Ovary (tissue), 9 donors: ENCODE data around the gene CDC42BPB. TPM values are rescaled to one million over a fixed set of nuclear protein-coding genes. Genes with fewer than 3 reads are reported as not detected.

Source experiments
- DNase-seq, 5 donors: peaks; one replicate each; pipeline ENCODE4 v3.0.0-alpha.2; 2019 to 2020
- H3K27ac ChIP-seq, 2 donors: fragments of 200-600 bp; one replicate each; pipeline versions ENCODE4 v1.5.1 to v1.8.0; 2019 to 2022
- H3K27me3 ChIP-seq: fragments of 200-600 bp; one replicate; pipeline ENCODE4 v1.8.0; 2022
- H3K36me3 ChIP-seq: fragments of 200-600 bp; sonication (generic); one replicate; pipeline ENCODE4 v1.5.1; 2019
- H3K4me1 ChIP-seq: one replicate; pipeline ENCODE4 v1.8.1; 2013; ENCODE audit warnings: mild to moderate bottlenecking, moderate library complexity; ENCODE audit not compliant: insufficient read depth
- H3K4me3 ChIP-seq: fragments of 200-600 bp; sonication (generic); one replicate; pipeline ENCODE4 v1.5.1; 2017
- H3K9me3 ChIP-seq, 2 donors: fragments of 200-600 bp in 1 of 2; sonication (generic) in 1 of 2; one replicate each; pipeline versions ENCODE4 v1.5.1 to v1.8.1; 2013 to 2019; ENCODE audit warnings: mild to moderate bottlenecking in 1 of 2, moderate library complexity in 1 of 2
- CTCF ChIP-seq, 3 donors: fragments of 450-650 bp in 2 of 3; fragments of 200-600 bp in 1 of 3; IDR thresholded peaks; one replicate each; pipeline versions ENCODE4 v1.5.1 to v1.8.0; 2016 to 2022; ENCODE audit warnings: antibody characterized with exemption in 3 of 3, mild to moderate bottlenecking in 1 of 3
- EP300 ChIP-seq: sonication (generic); formaldehyde crosslinking; IDR thresholded peaks from one replicate; pipeline ENCODE4 v1.6.1; 2017; ENCODE audit warnings: antibody characterized with exemption
- POLR2A ChIP-seq: fragments of 450-650 bp; IDR thresholded peaks from one replicate; pipeline ENCODE4 v1.6.1; 2017; ENCODE audit warnings: antibody characterized with exemption, mild to moderate bottlenecking, moderate library complexity
- WGBS, 3 donors: extraction: QIAGEN DNeasy Blood & Tissue Kit in 1 of 3; methylation state at CpG; one replicate each; pipeline versions ENCODE4 v1.1.5 to v1.1.7; 2013 to 2017; 5-methylcytosine and 5-hydroxymethylcytosine counted together
- intact Hi-C, 4 donors: fragments of 100-400 bp; cut with DNase I; formaldehyde crosslinking; loops; one replicate each; pipeline versions ENCODE4 v1.11.0 to v1.15.1; 2022 to 2023
- polyA plus RNA-seq, 2 donors: library from polyadenylated mRNA; stranded (reverse); fragments of 200-250 nt in 1 of 2; fragments of 350-450 nt in 1 of 2; fragmentation: Illumina TruSeq in 1 of 2; extraction: RNeasy Lipid Tissue Mini Kit (QIAGEN cat#74804) in 1 of 2; gene quantifications; one replicate each; pipeline ENCODE4 v1.2.3, GENCODE V29; 2013 to 2014
- total RNA-seq, 7 donors: library from RNA; depleted of rRNA in 2 of 7; stranded (reverse); fragments of >200 nt in 2 of 7; fragmentation: NEBNext Ultra II Directional in 3 of 7; extraction: Animal tissue kit (Norgen Biotek cat#: 25700) in 3 of 7; gene quantifications; one replicate each; pipeline versions ENCODE4 v1.1.0 to v1.2.4, GENCODE V29; 2016 to 2023
- donor health status: DM: no; HTN: no; CAD: no; lungs with moderate emphysema.
- donor health status: DM: no; HTN: no; CAD: no.
- donor health status: Bipolar disorder and iron deficiency.
- donor health status: DM: yes; HTN: yes; CAD: no.
- donor health status: DM: no; HTN: no; CAD: no.
- donor health status: DM: yes; HTN: yes; CAD: no.

CDC42BPB gene
- total and polyA plus RNA-seq, 9 donors = 50.0 to 103 (median 75.1) TPM

GRCh38 chr14:102918438-102918837, 138.9 kb downstream of the CDC42BPB start:
- peaks cover 3% of the 10 kb centered on the region for H3K4me1 ChIP-seq
- 50 to 51% (median 50%) methylated on average over 2 of the region's 2 CpGs for WGBS, 3 donors
- no peak for TF ChIP-seq EP300
- TF ChIP-seq CTCF (IDR thresholded peaks at IDR 0.05) = no peak
- no peak for TF ChIP-seq POLR2A
- no peaks in the 10 kb centered on the region for H3K36me3 ChIP-seq
- H3K27ac ChIP-seq = no peak overlapping the region
- H3K9me3 ChIP-seq = no peaks in the 10 kb centered on the region
- H3K4me3 ChIP-seq = no peak overlapping the region
- intact Hi-C loops = loop anchor here in 2 of 4 donors (5.0 to 10.0 kb wide), 2 partner anchors 221 to 224 kb away; no protein-coding TSS in a partner anchor
- no peak for DNase-seq
- H3K27me3 ChIP-seq = no peaks in the 10 kb centered on the region

- no peaks in the 10 kb centered on the region for H3K9me3 ChIP-seq
- intact Hi-C loops = loop anchor here in 2 of 4 donors (5.0 to 10.0 kb wide), 2 partner anchors 220 to 223 kb away; no protein-coding TSS in a partner anchor
- H3K4me3 ChIP-seq = no peak overlapping the region
- peak in 2 of 5 donors; percentile 52 to 73 for DNase-seq
- TF ChIP-seq CTCF (IDR thresholded peaks at IDR 0.05) = peak in 1 of 3 donors; percentile 10
- TF ChIP-seq EP300 = no peak
- no peaks in the 10 kb centered on the region for H3K27me3 ChIP-seq
- no peaks in the 10 kb centered on the region for H3K4me1 ChIP-seq
- WGBS, 3 donors = 32 to 34% (median 33%) methylated on average over 12 of the region's 12 CpGs
- H3K36me3 ChIP-seq = no peaks in the 10 kb centered on the region
- no peak overlapping the region for H3K27ac ChIP-seq
Measured at GRCh38 chr14:102917469-102918211, 139.7 kb downstream of the CDC42BPB start.

GRCh38 chr14:102917056-102917385, 140.3 kb downstream of the CDC42BPB start:
- no peak for DNase-seq
- H3K27ac ChIP-seq = no peak overlapping the region
- no peaks in the 10 kb centered on the region for H3K9me3 ChIP-seq
- no peaks in the 10 kb centered on the region for H3K27me3 ChIP-seq
- intact Hi-C loops = loop anchor here in 2 of 4 donors (5.0 to 10.0 kb wide), 2 partner anchors 220 to 222 kb away; no protein-coding TSS in a partner anchor
- no peaks in the 10 kb centered on the region for H3K4me1 ChIP-seq
- TF ChIP-seq POLR2A (no peak), CTCF (IDR thresholded peaks at IDR 0.05) (no peak), EP300 (no peak)
- no peaks in the 10 kb centered on the region for H3K36me3 ChIP-seq
- WGBS, 3 donors = 90 to 97% (median 91%) methylated on average over 6 of the region's 6 CpGs
- H3K4me3 ChIP-seq = no peak overlapping the region

GRCh38 chr14:102916347-102917055, 140.8 kb downstream of the CDC42BPB start:
- Histone ChIP-seq H3K36me3 (no peaks in the 10 kb centered on the region), H3K4me1 (no peaks in the 10 kb centered on the region), H3K27ac (no peak overlapping the region), H3K9me3 (no peaks in the 10 kb centered on the region), H3K27me3 (no peaks in the 10 kb centered on the region), H3K4me3 (no peak overlapping the region)
- 56 to 75% (median 59%) methylated on average over 18 of the region's 18 CpGs for WGBS, 3 donors
- TF ChIP-seq CTCF (IDR thresholded peaks at IDR 0.05) (no peak), POLR2A (no peak), EP300 (no peak)
- no peak for DNase-seq
- intact Hi-C loops = loop anchor here in 2 of 4 donors (5.0 to 10.0 kb wide), 2 partner anchors 219 to 222 kb away; no protein-coding TSS in a partner anchor
